Myocyte (in vitro differentiated cells): ENCODE results near the gene RGMA. TPM values are rescaled to one million over a fixed set of nuclear protein-coding genes. Genes with fewer than 3 reads are reported as not detected.
A peak's percentile ranks its signal among the peaks of the same experiment; 100 is the strongest.

Source experiments
- DNase-seq: peaks from one replicate; pipeline ENCODE4 v3.0.0-alpha.2; 2012; ENCODE audit warnings: low read depth
- total RNA-seq: library from RNA; depleted of rRNA; stranded (reverse); fragments of >200 nt; gene quantifications from 2 replicates; pipeline ENCODE4 v1.2.3, GENCODE V29; 2014

RGMA gene
- total RNA-seq, 1 donor from 2014 or later, result 0.16 TPM

DNA sequence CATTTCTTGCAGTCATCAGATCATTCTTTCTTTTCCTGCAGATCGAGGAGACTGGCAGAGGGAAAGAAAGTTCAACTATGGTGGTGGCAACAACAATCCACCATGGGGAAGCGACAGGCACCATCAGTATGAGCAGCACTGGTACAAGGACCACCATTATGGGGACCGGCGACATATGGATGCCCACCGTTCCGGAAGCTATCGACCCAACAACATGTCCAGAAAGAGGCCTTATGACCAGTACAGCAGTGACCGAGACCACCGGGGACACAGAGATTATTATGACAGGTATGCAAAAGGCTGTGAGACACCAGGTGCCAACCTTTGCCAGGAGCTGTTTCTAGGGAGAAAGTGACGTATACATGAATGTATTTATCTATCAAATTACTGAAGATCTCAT lies 69.0 kb downstream of the RGMA start:
- DNase-seq, result no peak

GRCh38 chr15:93019090-93019489 lies 69.9 kb downstream of the RGMA start:
- DNase-seq, result no peak

- peak; percentile 12 for DNase-seq
Measured at GRCh38 chr15:93018574-93018973, 70.4 kb downstream of the RGMA start.

GRCh38 chr15:93017526-93017925 lies 71.5 kb downstream of the RGMA start:
- no peak for DNase-seq

DNA sequence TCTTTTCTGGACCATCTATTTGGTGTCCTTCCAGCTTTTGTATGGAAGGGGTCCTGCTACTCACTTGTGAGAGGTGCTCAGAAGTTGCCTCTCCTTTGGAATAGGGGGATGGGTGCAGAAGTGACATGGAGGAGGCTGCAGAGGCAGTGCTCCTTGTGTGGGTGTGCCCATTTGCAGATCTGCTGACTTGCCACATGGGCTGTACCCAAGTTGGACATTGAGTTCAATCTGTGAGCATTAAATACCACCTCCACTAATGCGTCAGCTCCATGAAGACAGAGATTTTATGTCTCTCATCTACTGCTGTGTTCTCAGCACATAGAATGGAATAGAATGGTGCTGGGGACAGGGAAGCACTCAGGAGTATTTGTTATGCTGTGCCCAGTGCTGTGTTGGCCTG lies 76.2 kb downstream of the RGMA start:
- no peak for DNase-seq

- no peak for DNase-seq
Measured at GRCh38 chr15:93007994-93008393, 81.0 kb downstream of the RGMA start.

GRCh38 chr15:93005133-93005532 lies 83.9 kb downstream of the RGMA start:
- no peak for DNase-seq

- DNase-seq, result no peak
Measured at GRCh38 chr15:93001881-93002280, 87.1 kb downstream of the RGMA start.

DNA sequence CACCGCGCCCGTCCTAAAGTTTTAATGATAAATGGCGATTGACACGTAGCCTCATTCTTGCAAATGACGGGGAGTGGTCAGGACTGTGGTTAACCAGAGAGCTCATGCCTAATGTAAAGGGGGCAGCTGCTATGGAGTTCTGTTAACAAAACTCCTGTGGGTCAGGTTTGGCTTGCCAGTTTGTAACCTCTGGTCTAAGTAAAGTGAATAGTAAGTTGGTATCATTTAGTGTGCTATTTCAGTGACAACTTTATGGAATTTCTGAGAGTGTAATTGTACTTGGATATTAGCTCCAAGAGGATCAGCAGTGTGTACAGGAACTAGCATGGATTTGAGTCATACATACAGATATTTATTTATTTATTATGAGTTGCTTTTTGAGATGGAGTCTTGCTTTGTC lies 87.9 kb downstream of the RGMA start:
- no peak for DNase-seq

- no peak for DNase-seq
Measured at GRCh38 chr15:92997821-92998220, 91.2 kb downstream of the RGMA start.

- DNase-seq, result peak; percentile 73
Measured at GRCh38 chr15:92992720-92993119, 96.3 kb downstream of the RGMA start.

DNA sequence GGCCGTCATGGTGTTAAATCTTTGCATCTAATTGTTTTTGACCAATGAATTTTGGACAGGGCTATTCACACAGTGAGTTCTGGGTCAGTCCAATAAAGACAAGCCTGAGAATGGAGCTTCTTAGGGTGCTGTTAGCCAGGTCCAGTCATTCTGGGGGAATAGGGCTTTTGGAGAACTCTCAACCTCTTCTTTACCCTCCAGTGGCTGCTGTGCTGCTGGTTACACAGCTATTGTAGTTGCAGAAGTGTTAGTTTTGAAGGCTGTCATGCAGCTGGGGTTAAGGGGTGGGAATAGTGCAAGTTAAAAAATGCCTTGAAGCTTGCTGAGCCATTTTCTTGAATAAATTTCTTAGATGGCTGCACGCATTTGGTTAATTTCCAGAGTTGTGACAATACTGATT lies 99.0 kb downstream of the RGMA start:
- DNase-seq, result no peak

GRCh38 chr15:92989470-92989869 lies 99.5 kb downstream of the RGMA start:
- DNase-seq, result no peak

Other genes starting within 250 kb of the RGMA start
- 47.7 and 52.4 TPM in 2 replicates for gene CHD2, start 188.9 kb downstream of the RGMA start, total RNA-seq